HepG2 (cell line): Measurements from ENCODE around the gene PSMB2. TPM values are rescaled to one million over a fixed set of nuclear protein-coding genes. Genes with fewer than 3 reads are reported as not detected.

Source experiments
- GATA4 ChIP-seq: sonication (generic); IDR thresholded peaks from 2 replicates; pipeline ENCODE4 v1.6.1; 2016; ENCODE audit warnings: antibody characterized with exemption, low read depth, borderline replicate concordance
- GTF2F1 ChIP-seq: fragments of 150-350 bp; IDR thresholded peaks from 2 replicates; pipeline ENCODE4 v1.6.1; 2014; ENCODE audit warnings: low read length
- IRX3 ChIP-seq: sonication (generic); formaldehyde crosslinking; IDR thresholded peaks from 2 replicates; pipeline ENCODE4 v1.8.1; 2023; ENCODE audit warnings: mild to moderate bottlenecking, low read depth, missing genetic modification reagents, borderline replicate concordance
- KMT2A ChIP-seq: sonication (generic); formaldehyde crosslinking; IDR thresholded peaks from 2 replicates; pipeline ENCODE4 v1.4.0; 2020; ENCODE audit warnings: missing genetic modification reagents
- MBD4 ChIP-seq: IDR thresholded peaks from 2 replicates; pipeline ENCODE4 v1.6.1; 2012; ENCODE audit warnings: low read length, inconsistent platforms, borderline replicate concordance
- NR2F2 ChIP-seq: IDR thresholded peaks from 2 replicates; pipeline ENCODE4 v1.6.1; 2012; ENCODE audit warnings: low read depth, inconsistent platforms, borderline replicate concordance
- SIX1 ChIP-seq: sonication (generic); formaldehyde crosslinking; IDR thresholded peaks from 2 replicates; pipeline ENCODE4 v1.4.0; 2020; ENCODE audit warnings: missing genetic modification reagents, borderline replicate concordance
- ZBTB3 ChIP-seq: sonication (generic); formaldehyde crosslinking; IDR thresholded peaks from 2 replicates; pipeline ENCODE4 v1.4.0; 2020; ENCODE audit warnings: low read depth, mild to moderate bottlenecking, moderate library complexity, missing genetic modification reagents, borderline replicate concordance
- ZNF180 ChIP-seq: sonication (generic); formaldehyde crosslinking; IDR thresholded peaks from 2 replicates; pipeline ENCODE4 v1.4.0; 2020; ENCODE audit warnings: low read depth, missing genetic modification reagents, borderline replicate concordance
- ZNF672 ChIP-seq: sonication (generic); formaldehyde crosslinking; IDR thresholded peaks from 2 replicates; pipeline ENCODE4 v1.8.1; 2022; ENCODE audit warnings: missing genetic modification reagents
- polyA plus RNA-seq, 8 experiments: library from polyadenylated mRNA; depleted of rRNA in 3 of 8; stranded (reverse) in 7 of 8; unstranded in 1 of 8; fragments of >200 nt; fragmentation: Illumina TruSeq in 4 of 8; extraction: Trizol in 4 of 8; gene quantifications; 2 replicates each; pipeline versions ENCODE4 v1.2.1 to v1.2.3, GENCODE V29; 2011 to 2016; ENCODE audit warnings: low read depth in 4 of 8, missing spikeins in 1 of 8, mixed read lengths in 1 of 8; ENCODE audit not compliant: insufficient read depth in 1 of 8
- total RNA-seq, 5 experiments: library from RNA; depleted of rRNA; stranded (reverse); fragments of >200 nt; fragmentation: Illumina TruSeq; extraction: Trizol; gene quantifications; 2 replicates each; pipeline ENCODE4 v1.2.3, GENCODE V29; 2016; ENCODE audit warnings: low read depth in 1 of 5
- TF ChIP-seq, protein P1 (sequence below): IDR thresholded peaks from 2 replicates; pipeline ENCODE4 v1.4.0; 2020; ENCODE audit warnings: mild to moderate bottlenecking, missing genetic modification reagents
- TF ChIP-seq, protein P2 (sequence below): sonication (generic); formaldehyde crosslinking; IDR thresholded peaks from 2 replicates; pipeline ENCODE4 v1.5.0; 2020; ENCODE audit warnings: mild to moderate bottlenecking, missing genetic modification reagents, borderline replicate concordance
- TF ChIP-seq, protein P3 (sequence below): sonication (generic); formaldehyde crosslinking; IDR thresholded peaks from 2 replicates; pipeline ENCODE4 v1.4.0; 2020; ENCODE audit warnings: missing genetic modification reagents
- TF ChIP-seq, protein P4 (sequence below): sonication (generic); formaldehyde crosslinking; IDR thresholded peaks from 2 replicates; pipeline ENCODE4 v1.8.1; 2023; ENCODE audit warnings: missing genetic modification reagents, mild to moderate bottlenecking, borderline replicate concordance
- TF ChIP-seq, protein P5 (sequence below): sonication (generic); formaldehyde crosslinking; IDR thresholded peaks from 2 replicates; pipeline ENCODE4 v1.4.0; 2020; ENCODE audit warnings: missing genetic modification reagents
- TF ChIP-seq, protein P6 (sequence below): fragments of 450-650 bp; IDR thresholded peaks from 2 replicates; pipeline ENCODE4 v1.6.1; 2016

The PSMB2 gene
- total and polyA plus RNA-seq, 2 of the 13 experiments (the other 11 are each of a cell fraction or from before 2014, with no cell fraction given): 60.6 to 62.2 TPM

DNA sequence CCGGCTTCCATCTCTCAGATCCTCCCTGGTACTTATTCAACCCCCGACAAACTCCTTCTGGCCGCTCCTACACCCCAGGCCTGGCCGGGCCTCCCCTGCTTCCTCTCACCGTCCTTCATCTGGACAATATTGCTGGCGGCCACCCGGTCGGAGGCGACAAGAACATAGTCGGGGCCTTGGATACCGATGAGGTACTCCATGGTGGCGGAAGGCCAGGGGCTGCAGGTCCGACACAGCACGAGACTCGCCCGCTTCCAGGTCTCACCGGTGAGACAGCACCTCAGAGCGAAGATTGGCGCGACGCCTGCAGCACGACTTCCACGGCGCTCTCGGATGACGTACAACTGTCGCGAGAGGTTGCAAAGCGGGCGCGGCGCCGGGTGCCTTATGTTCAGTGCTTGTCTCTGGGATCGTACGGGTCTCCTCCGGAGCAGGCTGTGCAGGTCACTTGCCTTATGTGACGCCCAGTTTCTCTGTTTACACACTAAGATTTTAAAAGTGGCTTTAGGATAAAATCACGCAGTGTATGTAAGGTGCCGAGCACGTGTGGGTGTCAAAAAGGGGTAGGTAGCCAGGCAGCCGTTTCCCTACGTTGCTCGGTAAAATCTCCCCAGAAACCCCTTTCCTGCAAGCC is at the start of gene PSMB2 (continued):
- TF ChIP-seq KMT2A (CRISPR knock-in tag): peak; percentile 95
- TF ChIP-seq, protein P1, sequence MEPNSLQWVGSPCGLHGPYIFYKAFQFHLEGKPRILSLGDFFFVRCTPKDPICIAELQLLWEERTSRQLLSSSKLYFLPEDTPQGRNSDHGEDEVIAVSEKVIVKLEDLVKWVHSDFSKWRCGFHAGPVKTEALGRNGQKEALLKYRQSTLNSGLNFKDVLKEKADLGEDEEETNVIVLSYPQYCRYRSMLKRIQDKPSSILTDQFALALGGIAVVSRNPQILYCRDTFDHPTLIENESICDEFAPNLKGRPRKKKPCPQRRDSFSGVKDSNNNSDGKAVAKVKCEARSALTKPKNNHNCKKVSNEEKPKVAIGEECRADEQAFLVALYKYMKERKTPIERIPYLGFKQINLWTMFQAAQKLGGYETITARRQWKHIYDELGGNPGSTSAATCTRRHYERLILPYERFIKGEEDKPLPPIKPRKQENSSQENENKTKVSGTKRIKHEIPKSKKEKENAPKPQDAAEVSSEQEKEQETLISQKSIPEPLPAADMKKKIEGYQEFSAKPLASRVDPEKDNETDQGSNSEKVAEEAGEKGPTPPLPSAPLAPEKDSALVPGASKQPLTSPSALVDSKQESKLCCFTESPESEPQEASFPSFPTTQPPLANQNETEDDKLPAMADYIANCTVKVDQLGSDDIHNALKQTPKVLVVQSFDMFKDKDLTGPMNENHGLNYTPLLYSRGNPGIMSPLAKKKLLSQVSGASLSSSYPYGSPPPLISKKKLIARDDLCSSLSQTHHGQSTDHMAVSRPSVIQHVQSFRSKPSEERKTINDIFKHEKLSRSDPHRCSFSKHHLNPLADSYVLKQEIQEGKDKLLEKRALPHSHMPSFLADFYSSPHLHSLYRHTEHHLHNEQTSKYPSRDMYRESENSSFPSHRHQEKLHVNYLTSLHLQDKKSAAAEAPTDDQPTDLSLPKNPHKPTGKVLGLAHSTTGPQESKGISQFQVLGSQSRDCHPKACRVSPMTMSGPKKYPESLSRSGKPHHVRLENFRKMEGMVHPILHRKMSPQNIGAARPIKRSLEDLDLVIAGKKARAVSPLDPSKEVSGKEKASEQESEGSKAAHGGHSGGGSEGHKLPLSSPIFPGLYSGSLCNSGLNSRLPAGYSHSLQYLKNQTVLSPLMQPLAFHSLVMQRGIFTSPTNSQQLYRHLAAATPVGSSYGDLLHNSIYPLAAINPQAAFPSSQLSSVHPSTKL (CRISPR knock-in tag): peak; percentile 40
- TF ChIP-seq, protein P2, sequence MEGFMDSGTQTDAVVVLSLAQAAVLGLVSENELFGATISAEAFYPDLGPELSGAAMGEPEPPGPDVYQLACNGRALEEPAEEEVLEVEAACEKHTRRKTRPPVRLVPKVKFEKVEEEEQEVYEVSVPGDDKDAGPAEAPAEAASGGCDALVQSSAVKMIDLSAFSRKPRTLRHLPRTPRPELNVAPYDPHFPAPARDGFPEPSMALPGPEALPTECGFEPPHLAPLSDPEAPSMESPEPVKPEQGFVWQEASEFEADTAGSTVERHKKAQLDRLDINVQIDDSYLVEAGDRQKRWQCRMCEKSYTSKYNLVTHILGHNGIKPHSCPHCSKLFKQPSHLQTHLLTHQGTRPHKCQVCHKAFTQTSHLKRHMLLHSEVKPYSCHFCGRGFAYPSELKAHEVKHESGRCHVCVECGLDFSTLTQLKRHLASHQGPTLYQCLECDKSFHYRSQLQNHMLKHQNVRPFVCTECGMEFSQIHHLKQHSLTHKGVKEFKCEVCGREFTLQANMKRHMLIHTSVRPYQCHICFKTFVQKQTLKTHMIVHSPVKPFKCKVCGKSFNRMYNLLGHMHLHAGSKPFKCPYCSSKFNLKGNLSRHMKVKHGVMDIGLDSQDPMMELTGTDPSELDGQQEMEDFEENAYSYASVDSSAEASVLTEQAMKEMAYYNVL (CRISPR knock-in tag): no peak
- TF ChIP-seq, protein P3, sequence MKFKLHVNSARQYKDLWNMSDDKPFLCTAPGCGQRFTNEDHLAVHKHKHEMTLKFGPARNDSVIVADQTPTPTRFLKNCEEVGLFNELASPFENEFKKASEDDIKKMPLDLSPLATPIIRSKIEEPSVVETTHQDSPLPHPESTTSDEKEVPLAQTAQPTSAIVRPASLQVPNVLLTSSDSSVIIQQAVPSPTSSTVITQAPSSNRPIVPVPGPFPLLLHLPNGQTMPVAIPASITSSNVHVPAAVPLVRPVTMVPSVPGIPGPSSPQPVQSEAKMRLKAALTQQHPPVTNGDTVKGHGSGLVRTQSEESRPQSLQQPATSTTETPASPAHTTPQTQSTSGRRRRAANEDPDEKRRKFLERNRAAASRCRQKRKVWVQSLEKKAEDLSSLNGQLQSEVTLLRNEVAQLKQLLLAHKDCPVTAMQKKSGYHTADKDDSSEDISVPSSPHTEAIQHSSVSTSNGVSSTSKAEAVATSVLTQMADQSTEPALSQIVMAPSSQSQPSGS (CRISPR knock-in tag): peak; percentile 83; the same call in 1 of the 2 replicates
- TF ChIP-seq, protein P4, sequence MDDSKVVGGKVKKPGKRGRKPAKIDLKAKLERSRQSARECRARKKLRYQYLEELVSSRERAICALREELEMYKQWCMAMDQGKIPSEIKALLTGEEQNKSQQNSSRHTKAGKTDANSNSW: no peak
- no peak for TF ChIP-seq GATA4
- no peak for TF ChIP-seq GTF2F1
- no peak for TF ChIP-seq SIX1 (CRISPR knock-in tag)
- no peak for TF ChIP-seq ZBTB3 (CRISPR knock-in tag)
- no peak for TF ChIP-seq MBD4
- TF ChIP-seq, protein P5, sequence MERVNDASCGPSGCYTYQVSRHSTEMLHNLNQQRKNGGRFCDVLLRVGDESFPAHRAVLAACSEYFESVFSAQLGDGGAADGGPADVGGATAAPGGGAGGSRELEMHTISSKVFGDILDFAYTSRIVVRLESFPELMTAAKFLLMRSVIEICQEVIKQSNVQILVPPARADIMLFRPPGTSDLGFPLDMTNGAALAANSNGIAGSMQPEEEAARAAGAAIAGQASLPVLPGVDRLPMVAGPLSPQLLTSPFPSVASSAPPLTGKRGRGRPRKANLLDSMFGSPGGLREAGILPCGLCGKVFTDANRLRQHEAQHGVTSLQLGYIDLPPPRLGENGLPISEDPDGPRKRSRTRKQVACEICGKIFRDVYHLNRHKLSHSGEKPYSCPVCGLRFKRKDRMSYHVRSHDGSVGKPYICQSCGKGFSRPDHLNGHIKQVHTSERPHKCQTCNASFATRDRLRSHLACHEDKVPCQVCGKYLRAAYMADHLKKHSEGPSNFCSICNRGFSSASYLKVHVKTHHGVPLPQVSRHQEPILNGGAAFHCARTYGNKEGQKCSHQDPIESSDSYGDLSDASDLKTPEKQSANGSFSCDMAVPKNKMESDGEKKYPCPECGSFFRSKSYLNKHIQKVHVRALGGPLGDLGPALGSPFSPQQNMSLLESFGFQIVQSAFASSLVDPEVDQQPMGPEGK: peak; percentile 45
- no peak for TF ChIP-seq ZNF672 (CRISPR knock-in tag)
- TF ChIP-seq, protein P6, sequence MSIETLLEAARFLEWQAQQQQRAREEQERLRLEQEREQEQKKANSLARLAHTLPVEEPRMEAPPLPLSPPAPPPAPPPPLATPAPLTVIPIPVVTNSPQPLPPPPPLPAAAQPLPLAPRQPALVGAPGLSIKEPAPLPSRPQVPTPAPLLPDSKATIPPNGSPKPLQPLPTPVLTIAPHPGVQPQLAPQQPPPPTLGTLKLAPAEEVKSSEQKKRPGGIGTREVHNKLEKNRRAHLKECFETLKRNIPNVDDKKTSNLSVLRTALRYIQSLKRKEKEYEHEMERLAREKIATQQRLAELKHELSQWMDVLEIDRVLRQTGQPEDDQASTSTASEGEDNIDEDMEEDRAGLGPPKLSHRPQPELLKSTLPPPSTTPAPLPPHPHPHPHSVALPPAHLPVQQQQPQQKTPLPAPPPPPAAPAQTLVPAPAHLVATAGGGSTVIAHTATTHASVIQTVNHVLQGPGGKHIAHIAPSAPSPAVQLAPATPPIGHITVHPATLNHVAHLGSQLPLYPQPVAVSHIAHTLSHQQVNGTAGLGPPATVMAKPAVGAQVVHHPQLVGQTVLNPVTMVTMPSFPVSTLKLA: peak; percentile 38; the same call in 1 of the 2 replicates
- TF ChIP-seq ZNF180 (CRISPR knock-in tag): no peak
- peak; percentile 61; the same call in 1 of the 2 replicates for TF ChIP-seq IRX3 (CRISPR knock-in tag)
- TF ChIP-seq NR2F2: no peak
